HK-2 (cell line): ENCODE results near the gene CEP112.

Experiments used
- DNase-seq: peaks from one replicate; pipeline ENCODE4 v3.0.0-alpha.2; 2018; ENCODE audit not compliant: unreplicated experiment

CEP112 gene

DNA sequence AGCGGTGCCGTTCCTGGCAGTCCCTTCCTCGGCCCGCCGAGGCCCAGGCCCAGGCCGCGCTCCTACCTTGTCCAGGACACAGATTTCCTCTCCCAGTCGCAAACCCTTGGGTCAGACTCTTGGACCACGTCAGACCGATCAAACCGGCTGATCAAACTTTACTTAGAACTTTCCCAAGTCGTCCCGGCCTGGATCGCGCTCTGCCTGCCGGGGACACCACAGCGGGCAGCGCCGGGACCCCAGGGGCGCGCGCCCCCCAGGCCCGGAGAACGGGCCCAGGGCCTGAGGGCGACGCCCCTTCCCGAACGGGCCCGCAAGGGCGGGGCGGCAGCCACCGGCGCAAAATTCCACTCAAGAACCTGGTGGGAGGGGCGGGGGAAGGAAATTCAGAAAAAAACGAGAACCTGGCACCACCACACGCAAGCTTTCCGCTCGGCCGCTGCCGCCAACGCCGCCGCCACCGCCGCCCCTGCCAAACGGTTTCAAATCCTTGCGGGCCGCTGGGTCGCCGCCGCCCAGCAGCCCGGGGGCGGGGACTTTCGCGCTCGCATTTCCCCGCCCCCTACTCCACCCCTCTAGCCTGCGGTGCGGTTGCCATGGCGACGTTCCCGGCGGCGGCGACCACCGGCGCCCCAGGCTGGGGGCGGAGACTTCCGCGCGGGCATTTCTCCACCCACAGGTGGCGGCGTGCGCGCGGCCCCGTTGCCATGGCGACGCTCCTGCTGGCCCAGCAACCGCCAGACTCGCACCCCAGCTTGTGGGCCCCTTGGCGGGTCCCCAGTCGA is at the start of gene CEP112:
TSS of gene CEP112 (minus strand) at position 541 of the 785 bp plus-strand sequence.
- peak; percentile 83 for DNase-seq

DNA sequence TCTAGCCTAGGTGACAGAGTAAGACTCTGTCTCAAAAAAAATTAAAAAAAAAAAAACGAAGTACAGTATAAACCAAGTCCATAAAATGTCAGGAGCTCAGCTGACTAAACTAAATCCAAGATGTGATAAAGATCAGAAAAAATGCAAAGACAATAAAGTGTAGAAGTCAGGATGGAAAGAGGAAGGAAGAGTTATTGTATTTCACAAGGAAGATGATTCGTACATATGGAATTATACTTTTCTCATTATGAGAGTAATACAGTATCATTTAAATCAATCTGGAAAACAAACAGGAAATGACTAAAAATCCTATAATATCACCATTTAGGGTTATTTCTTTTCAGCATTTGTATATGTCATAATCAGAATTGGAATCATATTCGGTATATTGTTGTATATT is 48.7 kb upstream of the CEP112 start:
- DNase-seq = no peak

GRCh38 chr17:66240013-66240412 is 48.1 kb upstream of the CEP112 start:
- DNase-seq = no peak

DNA sequence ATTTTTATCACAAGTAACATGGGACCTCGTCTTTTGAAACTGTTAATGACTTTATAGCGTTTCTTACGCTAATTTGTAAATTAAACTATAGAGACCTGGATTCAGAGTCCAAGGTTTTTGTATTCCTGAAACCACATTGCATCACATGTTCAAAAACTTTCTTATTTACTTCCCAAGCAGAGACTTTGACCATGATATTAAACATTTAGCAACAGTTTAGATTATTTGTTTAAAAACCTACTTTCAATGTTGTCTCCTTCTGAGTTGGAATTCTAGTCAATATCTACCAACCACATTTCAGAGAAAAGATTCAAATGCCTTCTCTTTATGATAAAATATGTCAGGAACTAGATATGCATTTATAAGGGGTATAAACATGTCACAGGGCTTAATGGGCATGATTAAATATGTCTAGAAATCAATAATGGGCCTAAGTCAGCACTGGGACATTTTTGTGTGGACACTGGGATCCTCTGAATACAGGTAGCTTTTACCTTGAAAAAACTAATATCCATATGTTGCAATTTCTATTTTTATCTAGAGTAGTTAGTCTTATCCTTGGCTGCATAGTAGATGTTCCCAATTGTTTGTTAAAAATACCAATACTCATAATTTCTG is 43.6 kb upstream of the CEP112 start:
- DNase-seq = no peak

- no peak for DNase-seq
Measured at GRCh38 chr17:66234611-66235010, 42.7 kb upstream of the CEP112 start.

GRCh38 chr17:66233023-66233753 is 41.3 kb upstream of the CEP112 start:
- DNase-seq = no peak

DNA sequence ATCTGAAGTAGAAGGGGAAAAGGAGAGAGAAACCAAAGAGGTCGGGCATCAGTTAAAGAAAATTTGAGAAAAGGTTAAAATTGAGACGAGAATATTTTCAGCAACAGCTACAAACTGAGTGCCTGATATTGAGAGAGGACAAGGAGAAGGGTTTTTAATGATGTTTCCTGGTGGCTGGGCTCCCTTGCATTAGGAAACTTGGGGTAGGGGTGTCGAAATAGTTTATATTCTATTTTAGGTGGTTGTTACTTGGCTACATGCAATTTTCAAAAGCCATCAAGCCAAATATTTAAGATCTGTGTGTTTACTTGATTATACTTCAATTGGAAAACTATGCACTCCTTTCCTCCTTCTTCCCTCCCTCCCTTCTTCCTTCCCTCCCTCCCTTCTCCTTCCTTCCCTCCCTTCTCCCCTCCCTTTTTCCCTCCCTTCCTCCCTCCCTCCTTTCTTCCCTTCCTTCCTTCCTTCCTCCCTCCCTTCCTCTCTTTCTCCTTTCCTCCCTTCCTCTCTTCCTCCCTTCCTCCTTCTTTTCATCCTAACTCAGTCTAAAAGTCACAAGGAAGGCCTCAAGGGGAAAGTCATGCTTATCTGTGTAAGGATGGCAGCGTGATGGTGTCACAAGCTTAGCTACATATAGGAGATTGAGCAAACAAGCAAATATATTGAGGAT is 39.1 kb upstream of the CEP112 start:
- DNase-seq = no peak

GRCh38 chr17:66229783-66230538 is 38.0 kb upstream of the CEP112 start:
- DNase-seq = no peak

DNA sequence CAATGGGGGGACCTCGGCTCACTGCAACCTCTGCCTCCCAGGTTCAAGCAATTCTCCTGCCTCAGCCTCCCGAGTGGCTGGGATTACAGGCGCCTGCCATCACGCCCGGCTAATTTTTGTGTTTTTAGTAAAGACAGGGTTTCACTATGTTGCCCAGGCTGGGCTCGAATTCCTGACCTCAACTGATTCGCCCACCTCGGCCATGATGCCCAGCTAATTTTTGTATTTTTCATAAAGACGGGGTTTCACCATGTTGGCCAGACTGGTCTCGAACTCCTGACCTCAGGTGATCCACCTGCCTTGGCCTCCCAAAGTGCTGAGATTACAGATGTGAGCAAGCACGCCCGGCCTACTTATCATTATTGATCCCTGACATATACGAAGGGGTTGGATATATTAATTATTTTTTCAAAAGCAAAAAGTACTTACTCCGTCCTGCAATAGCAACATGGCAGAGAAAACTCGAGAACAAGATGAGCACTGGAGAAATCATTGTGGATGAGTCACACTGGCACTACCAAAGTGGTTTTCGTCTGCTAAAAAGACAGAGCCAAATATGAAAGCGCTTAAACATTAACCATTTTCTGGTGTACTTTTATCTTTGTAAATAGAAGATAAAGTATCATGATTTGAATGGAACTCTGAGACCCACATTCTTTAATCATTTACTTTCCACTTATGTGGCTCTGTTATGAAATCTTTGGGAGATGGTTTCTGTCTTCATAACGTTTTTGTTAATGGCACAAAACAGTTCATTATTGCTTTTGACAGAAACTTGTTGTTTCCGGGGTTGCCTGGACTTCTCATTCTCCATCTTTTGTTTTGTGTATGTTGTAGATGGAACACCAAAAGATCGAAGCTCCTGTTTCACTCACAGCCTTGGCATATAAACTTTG is 37.2 kb upstream of the CEP112 start, which contains the start of gene APOH:
TSS of gene APOH (minus strand) at position 529 of the 896 bp plus-strand sequence. CDS start at position 493, 36 bp downstream.
- DNase-seq = no peak

DNA sequence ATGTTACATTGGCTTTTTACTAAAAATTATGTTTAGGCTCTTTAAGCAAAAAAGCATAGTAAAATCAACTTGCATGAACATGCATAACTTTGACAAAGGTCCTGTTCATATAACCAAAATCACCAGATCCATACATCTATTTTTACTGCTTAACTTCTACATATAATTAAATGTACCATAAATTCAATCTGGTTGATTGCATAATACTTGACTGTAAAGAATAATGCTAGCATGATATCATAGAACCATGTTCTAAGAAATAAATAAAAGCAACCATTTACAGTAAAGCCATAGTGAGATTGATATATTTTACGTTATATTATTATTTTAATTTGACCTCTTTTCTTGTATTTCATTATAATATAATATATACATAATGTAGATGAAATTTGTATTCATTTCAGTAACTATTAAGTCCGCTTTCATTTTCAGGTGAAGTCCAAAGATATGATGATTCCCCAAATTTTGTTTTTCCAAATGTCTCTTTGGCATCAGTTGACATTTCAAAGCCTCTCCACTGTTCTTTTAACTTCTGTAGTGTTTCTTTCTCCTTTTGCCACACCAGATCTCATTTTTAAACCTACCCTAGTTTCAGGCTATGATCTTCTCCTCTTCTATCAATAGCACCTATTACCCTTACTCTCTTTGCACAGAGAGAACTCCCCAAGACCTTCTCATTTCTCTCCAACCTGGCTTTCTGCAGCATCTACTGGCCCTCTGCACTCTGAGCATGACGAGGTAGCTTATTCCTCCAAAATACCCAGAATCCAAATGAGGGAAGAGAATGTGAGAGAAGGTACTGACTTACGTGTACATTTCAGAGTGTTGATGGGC is 35.5 kb upstream of the CEP112 start:
- DNase-seq = no peak

GRCh38 chr17:66222798-66223350 is 30.9 kb upstream of the CEP112 start:
- DNase-seq = no peak

DNA sequence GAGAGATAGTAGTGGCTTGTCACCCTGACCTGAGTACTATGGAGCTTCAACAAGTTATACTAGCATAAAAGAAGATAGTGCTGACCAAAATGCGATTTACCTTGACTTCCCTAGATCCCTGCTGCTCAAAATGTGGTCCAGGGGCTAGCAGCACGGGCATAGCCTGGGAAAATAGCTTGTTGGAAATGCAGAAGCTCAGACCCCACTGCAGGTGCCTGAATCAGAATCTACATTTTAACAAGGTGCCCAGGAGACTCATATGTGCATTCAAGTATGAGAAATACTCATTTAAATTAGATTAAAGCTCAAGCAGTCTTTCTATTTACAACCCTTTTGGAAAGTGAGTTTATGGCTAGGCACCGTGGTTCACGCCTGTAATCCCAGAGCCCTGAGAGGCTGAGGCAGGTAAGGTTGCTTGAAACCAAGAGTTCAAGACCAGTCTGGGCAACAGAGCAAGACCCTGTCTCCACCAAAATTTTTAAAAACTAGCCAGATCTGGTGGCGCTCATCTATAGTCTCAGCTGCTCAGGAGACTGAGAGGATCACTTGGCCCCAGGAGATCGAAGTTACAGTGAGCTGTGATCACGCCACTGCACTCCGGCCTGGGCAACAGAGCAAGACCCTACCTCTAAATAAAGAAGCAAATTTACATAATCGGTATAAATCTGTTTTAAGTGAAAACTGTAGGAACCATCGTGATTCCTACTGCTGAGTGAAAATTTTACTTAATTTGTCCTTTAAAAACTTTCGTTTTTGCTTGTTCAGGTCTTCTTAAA is 30.0 kb upstream of the CEP112 start:
- no peak for DNase-seq

DNA sequence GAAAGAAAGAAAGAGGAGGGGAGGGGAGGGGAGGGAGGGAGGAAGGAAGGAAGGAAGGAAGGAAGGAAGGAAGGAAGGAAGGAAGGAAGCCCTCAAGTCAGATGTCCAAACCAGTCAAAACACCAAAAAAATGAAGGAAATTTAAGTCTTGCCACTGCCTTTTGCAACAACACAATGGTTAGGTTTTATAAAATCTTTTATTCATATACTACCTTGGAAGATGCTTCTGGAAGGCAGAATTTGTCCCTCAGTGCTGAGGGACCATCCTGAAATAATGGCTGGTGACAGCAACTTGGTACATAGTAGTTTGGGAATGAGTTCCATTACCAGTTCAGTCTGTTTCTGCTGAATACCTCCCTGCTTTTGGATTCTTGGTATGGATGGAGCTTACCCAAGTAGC is 29.4 kb upstream of the CEP112 start:
- no peak for DNase-seq

- no peak for DNase-seq
Measured at GRCh38 chr17:66220079-66220835, 28.3 kb upstream of the CEP112 start.

- no peak for DNase-seq
Measured at GRCh38 chr17:66215529-66215911, 23.6 kb upstream of the CEP112 start.

DNA sequence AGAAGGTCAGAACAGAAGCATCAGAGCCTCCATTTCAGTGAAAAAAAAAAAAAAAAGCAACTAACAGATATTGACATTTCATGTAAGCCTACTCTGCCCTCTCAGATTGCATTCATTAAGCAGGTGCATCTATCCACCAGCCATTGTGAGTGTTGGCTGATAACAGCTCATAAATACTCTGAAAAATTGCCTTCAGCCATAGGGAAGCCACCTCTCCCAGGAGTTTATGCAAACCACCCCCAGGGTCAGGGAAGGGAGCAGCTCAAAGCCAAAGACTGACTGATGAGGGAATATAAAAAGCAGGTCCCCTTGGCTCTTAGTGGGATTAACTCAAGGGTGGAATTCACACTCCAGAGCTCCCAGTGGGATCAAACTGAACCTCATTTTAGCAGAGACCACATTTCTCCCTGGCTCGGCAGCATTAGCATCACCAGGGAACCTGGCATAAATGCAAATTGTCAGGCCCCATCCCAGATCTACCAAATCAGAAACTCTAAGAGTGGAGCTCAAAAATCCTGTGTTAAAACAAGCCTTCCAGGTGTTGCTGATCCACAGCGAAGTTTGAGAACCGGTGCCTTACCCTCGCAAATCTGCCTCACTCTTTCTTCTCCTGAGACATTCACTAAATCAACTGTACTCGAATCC is 23.1 kb upstream of the CEP112 start:
- no peak for DNase-seq
